GM21515 (cell line): ENCODE results near the gene ASAP2.

ENCODE experiments used
- ATAC-seq: cut with Tn5 transposase; IDR thresholded peaks from one replicate; pipeline ENCODE4 v1.9.1; 2021; ENCODE audit not compliant: unreplicated experiment

ASAP2 gene

GRCh38 chr2:9374071-9374730 lies 167.6 kb downstream of the ASAP2 start:
- ATAC-seq: no peak

- ATAC-seq: no peak
Measured at GRCh38 chr2:9375857-9376428, 169.3 kb downstream of the ASAP2 start.

DNA sequence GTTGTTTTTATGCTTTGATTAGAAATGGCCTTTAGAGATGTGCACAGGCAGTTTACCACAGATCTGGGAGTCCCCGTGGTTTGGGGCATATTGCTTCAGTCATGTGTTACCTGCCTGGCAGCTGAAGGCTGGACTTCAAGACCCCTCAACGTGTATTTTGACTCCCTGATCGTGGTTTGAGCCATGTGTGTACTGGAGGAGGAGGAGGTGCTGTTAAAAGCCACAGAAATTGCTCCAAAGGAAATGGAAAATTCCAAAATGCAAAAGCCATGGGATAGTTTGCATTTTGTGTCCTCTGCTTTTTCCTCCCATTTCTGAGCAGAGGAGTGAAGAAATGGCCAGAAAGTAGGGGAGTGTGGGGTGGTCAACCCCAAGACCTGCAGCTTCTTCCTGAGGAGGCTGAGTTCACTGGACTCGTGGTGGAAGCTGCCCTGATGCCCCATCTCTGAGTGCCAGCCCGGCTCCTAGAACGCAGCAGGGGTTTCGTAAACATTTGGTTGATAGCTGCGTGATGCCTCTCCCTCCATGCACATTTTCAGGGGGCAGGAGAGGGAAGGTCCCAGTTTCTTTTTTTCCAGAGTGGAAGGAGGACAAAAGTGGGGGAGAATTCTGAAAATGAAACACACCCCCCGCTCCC lies 171.0 kb downstream of the ASAP2 start:
- ATAC-seq: no peak

DNA sequence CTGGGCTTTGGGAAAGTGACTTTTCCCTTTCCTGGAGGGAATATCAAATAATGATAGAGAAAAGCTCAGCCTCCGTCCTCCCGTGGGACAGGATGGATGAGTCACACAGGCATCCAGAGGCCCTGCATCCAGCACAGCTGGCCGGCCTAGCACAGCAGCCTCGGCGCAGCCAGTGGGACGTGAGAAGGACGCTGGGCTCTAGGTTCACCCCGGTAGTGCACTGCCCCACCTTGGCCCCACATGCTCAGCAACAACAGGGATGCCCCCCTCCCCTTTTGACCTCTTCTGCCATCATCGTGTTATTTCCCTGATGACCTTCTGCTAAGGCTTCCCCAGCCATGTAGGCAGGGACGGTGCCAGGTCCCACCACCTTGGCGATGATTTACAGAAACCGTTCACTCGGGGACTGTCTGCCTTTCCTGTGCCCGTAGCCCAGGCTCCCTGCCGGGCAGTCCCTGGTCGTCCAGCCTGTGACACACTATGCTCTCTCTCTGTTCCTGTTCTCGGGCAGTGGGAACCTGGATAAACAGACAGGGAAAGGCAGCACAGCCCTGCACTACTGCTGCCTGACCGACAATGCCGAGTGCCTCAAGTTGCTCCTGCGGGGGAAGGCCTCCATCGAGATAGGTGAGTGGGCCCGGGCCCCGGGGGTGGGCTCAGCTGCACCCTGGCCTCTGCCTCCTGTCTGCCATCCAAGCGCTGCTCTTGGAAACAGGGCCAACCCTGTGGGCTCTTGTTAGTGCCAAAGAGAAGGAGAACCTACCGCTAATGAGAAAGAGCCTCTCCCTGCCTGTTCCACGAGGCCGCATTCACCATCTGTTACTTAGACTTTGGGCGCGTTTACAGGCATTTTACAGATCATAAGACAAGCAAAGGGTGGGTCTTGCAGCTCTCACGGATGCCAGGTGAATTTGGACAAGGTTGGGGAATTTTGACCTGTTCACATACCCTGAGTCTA lies 172.1 kb downstream of the ASAP2 start:
- ATAC-seq: no peak

DNA sequence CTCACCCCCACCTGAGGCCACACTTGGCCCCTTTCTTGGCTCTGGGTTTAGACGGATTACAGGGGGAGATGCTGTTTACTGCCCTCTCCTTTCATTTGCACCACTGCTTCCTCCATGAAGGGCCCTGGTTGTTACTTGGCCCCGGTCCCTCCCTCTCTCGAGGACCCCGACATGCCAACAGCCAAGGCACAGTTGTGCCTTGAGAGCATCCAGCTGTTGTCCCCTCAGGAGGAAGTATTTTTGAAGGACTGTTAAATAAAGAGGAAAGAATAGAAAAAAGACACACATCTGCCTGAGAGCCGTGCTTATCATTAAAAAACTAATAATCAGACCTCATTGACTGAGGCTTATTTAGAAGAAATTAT lies 172.8 kb downstream of the ASAP2 start:
- no peak for ATAC-seq

DNA sequence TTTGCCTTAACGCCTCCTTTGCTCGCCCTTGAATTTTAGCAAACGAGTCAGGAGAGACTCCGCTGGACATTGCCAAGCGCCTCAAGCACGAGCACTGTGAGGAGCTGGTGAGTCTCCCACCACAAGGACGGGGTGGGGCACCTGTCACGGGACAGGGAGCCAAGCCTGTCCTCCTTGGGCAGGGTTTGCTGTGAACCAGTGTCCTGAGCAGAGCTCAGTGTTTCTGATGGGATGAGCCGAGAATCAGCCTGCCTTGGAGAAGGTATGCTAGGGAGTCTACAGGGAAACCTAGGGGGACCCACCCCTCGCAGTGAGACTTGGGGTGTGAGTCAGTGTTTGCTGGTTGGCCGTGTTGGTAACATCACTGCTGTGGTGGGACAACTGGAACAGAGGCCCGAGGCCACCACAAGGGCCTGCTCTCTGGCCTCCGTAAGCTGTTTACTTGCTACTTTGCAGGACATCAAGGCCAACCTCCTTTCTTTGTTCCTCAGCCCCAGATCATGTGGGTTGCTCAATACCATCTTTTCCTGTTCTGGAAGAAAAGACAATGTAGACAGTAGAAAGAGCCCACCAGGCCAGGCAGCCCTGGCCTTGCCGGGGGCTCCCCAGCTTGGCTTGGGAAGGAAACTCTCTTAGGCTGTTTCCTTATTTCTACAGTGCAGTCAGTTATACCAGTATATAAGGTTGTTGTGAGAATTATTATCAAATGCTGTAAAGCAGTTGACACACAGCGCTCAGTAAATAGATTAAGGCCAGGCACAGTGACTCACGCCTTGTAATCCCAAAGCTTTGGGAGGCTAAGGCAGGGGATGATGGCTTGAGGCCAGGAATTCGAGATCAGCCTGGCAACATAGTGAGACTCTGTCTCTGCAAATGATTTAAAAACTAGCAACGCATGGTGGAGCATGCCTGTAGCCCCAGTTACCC lies 174.4 kb downstream of the ASAP2 start:
- ATAC-seq: no peak

DNA sequence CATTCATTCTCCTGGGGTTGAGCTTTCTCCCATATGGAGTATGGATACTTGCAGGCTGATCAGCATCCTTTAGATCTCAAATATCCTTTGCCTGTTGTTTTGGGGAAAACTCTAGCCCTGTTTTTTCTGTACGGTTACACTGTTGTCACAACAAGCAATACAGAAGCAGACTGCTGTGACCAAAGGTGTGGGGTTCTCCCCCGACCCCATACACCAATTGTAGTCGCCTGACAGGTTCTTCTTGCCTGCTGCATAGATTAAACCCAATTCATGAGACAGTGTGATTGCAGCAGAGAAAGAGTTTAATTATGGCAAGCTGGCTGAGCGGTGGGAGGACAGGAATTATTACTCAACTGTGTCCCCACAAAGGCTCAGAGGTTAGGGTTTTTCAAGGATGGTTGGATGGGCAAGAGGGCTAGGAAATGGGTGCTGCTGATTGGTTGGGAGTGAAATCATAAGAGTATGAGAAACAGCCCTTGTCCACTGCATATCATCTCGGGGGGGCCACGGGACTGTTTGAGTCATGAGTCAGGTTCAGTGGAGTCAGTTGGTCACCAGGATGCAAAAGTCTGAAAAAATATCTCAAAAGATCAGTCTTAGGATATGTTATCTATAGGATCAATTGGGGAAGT lies 176.1 kb downstream of the ASAP2 start:
- no peak for ATAC-seq

DNA sequence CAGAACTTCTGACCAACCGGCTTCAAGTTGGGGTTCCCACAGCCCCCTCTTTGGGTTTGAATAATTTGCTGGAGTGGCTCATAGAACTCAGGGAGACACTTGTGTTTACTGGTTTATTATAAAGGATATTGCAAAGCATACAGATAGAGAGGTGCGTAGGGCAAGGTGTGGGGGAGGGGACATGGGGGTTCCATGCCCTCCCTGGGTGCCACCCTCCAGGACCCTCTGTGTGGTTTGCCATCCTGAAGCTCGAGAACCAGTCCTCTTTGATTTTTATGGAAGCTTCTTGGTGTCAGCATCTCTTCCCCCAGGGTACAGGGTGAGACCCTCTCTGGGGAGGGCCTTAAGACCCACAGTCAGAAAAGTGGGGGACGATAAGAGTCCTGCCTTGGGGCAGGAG lies 177.9 kb downstream of the ASAP2 start:
- no peak for ATAC-seq

- no peak for ATAC-seq
Measured at GRCh38 chr2:9385841-9386240, 179.2 kb downstream of the ASAP2 start.

GRCh38 chr2:9388199-9388681 lies 181.6 kb downstream of the ASAP2 start:
- ATAC-seq: no peak

- no peak for ATAC-seq
Measured at GRCh38 chr2:9388950-9389911, 182.6 kb downstream of the ASAP2 start.

DNA sequence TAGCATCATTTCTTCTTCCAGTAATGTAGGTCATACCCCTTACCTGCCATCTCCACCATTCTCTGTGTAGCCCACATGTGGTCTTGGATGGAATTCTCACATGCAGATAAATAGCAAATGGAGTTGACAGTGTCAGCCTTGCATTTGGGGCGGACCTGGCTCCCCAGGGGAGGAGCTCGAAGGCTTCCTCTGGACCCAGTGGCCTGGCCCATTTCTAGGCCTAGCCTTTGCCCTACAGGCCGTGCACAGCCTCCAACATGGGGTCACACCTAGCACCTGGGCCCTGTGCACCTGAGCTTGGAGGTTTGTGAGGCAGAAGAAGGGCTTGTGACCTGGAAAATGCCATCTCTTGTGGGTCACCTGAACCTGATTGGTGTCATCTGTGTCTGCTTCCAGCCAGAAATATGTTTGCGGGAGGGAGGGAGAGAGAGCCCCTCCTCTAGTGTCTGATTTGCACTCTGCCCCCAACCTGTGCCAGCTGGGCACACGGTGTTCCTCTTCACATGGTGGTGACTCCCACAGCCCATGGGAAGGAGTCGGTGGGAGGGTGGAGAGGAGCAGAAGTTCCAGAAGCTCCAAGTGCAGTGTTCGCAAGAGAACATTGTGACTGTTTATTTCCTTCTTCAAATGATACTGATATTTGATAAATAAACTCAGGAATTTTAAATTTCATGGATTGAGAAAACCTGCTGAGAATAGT lies 183.7 kb downstream of the ASAP2 start:
- no peak for ATAC-seq

DNA sequence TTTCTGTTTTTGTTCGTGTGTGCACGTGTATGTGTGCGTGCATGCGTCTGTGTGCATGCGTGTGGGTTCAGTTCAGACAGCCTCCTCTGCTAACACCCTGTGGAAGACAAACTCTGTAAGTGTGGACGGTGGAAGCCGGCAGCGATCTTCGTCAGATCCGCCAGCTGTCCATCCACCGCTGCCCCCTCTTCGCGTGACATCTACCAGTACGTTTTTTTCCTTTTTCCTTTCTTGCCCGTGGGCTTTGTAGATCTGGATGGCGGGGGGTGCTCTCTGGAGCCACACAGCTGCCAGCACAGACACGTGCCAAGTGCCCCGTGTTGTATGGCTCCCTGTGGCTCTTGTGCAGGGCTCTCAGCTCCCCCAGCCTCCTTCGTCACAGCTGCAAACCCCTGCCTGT lies 184.4 kb downstream of the ASAP2 start:
- no peak for ATAC-seq

GRCh38 chr2:9391961-9392720 lies 185.5 kb downstream of the ASAP2 start:
- no peak for ATAC-seq

GRCh38 chr2:9392898-9393765 lies 186.5 kb downstream of the ASAP2 start:
- no peak for ATAC-seq

- ATAC-seq: no peak
Measured at GRCh38 chr2:9394816-9395215, 188.2 kb downstream of the ASAP2 start.
